Activated CD8-positive, alpha-beta T cell treated with anti-CD3 and anti-CD28 coated beads for 36 hours (primary cell): ENCODE results near the gene MCTP1. TPM values are rescaled to one million over a fixed set of nuclear protein-coding genes. Genes with fewer than 3 reads are reported as not detected.

ENCODE experiments used
- ATAC-seq: fragments of 200-7000 bp; cut with Tn5 transposase; one replicate; pipeline ENCODE4 v1.10.0; 2021; ENCODE audit warnings: mild to moderate bottlenecking, moderate library complexity
- CTCF ChIA-PET: fragments of 350-600 bp; sonication (Branson Sonifier 250); formaldehyde crosslinking; loops from one replicate; lab custom pipeline; 2021; ENCODE audit warnings: antibody characterized with exemption; lab: Charles Lee
- POLR2A ChIA-PET: fragments of 350-600 bp; sonication (Branson Sonifier 250); formaldehyde crosslinking; loops from one replicate; lab custom pipeline; 2021; ENCODE audit warnings: antibody characterized with exemption; lab: Charles Lee
- DNase-seq: peaks from one replicate; pipeline ENCODE4 v3.0.0-alpha.2; 2020
- H3K27ac Mint-ChIP-seq: one replicate; pipeline ENCODE4 v1.8.0; 2021; ENCODE audit warnings: mild to moderate bottlenecking, mixed read lengths
- H3K27me3 Mint-ChIP-seq: one replicate; pipeline ENCODE4 v1.8.0; 2021; ENCODE audit warnings: mixed read lengths
- H3K36me3 Mint-ChIP-seq: one replicate; pipeline ENCODE4 v1.8.0; 2021; ENCODE audit warnings: low read depth, mixed read lengths
- H3K4me1 Mint-ChIP-seq: one replicate; pipeline ENCODE4 v1.8.0; 2021; ENCODE audit warnings: low read depth, mixed read lengths
- H3K4me3 Mint-ChIP-seq: one replicate; pipeline ENCODE4 v1.8.0; 2021; ENCODE audit warnings: mild to moderate bottlenecking, moderate library complexity, mixed read lengths
- H3K9me3 Mint-ChIP-seq: one replicate; pipeline ENCODE4 v1.8.0; 2021; ENCODE audit warnings: mixed read lengths
- CTCF ChIP-seq: fragments of 200-600 bp; IDR thresholded peaks from one replicate; pipeline ENCODE4 v1.8.0; 2022; ENCODE audit warnings: antibody characterized with exemption, mild to moderate bottlenecking
- intact Hi-C: fragments of 100-400 bp; cut with micrococcal nuclease; formaldehyde crosslinking; loops from one replicate; pipeline ENCODE4 v1.10.0; 2022
- total RNA-seq, 2 experiments: library from RNA; stranded (reverse); gene quantifications; one replicate each; pipeline ENCODE4 v1.2.3, GENCODE V29; 2021

MCTP1 gene
- total RNA-seq, 2 experiments from 2014 or later, result 0.20 to 0.40 TPM

GRCh38 chr5:95110118-95110517, 174.8 kb downstream of the MCTP1 start:
- Mint-ChIP-seq H3K27ac (no peak overlapping the region), H3K4me3 (no peak overlapping the region), H3K27me3 (no peaks in the 10 kb centered on the region), H3K4me1 (no peaks in the 10 kb centered on the region), H3K9me3 (no peaks in the 10 kb centered on the region), H3K36me3 (no peaks in the 10 kb centered on the region)
- CTCF ChIA-PET, result no interaction called here
- no peak for TF ChIP-seq CTCF
- DNase-seq, result no peak
- intact Hi-C loops, result no loop called here
- no peak for ATAC-seq
- POLR2A ChIA-PET, result no interaction called here

- no peaks in the 10 kb centered on the region for H3K4me1 Mint-ChIP-seq
- POLR2A ChIA-PET, result no interaction called here
- CTCF ChIA-PET, result no interaction called here
Measured at GRCh38 chr5:95107138-95107537, 177.8 kb downstream of the MCTP1 start.

GRCh38 chr5:95105638-95106037, 179.3 kb downstream of the MCTP1 start:
- CTCF ChIA-PET, result no interaction called here
- H3K36me3 Mint-ChIP-seq, result no peaks in the 10 kb centered on the region
- intact Hi-C loops, result no loop called here
- H3K4me1 Mint-ChIP-seq, result no peaks in the 10 kb centered on the region
- H3K4me3 Mint-ChIP-seq, result no peak overlapping the region
- no peak for DNase-seq
- no peaks in the 10 kb centered on the region for H3K9me3 Mint-ChIP-seq
- H3K27ac Mint-ChIP-seq, result no peak overlapping the region
- H3K27me3 Mint-ChIP-seq, result no peaks in the 10 kb centered on the region
- no peak for ATAC-seq
- no peak for TF ChIP-seq CTCF
- POLR2A ChIA-PET, result no interaction called here

More at GRCh38 chr5:95107138-95107537, 177.8 kb downstream of the MCTP1 start:
- no peak for DNase-seq
- H3K27me3 Mint-ChIP-seq, result no peaks in the 10 kb centered on the region
- TF ChIP-seq CTCF, result no peak
- H3K9me3 Mint-ChIP-seq, result no peaks in the 10 kb centered on the region
- no peak overlapping the region for H3K4me3 Mint-ChIP-seq
- no peak overlapping the region for H3K27ac Mint-ChIP-seq
- no peak for ATAC-seq
- intact Hi-C loops, result no loop called here
- no peaks in the 10 kb centered on the region for H3K36me3 Mint-ChIP-seq

GRCh38 chr5:95102687-95103086, 182.2 kb downstream of the MCTP1 start:
- H3K4me3 Mint-ChIP-seq, result no peak overlapping the region
- H3K36me3 Mint-ChIP-seq, result no peaks in the 10 kb centered on the region
- intact Hi-C loops, result no loop called here
- H3K9me3 Mint-ChIP-seq, result no peaks in the 10 kb centered on the region
- H3K27me3 Mint-ChIP-seq, result no peaks in the 10 kb centered on the region
- POLR2A ChIA-PET, result no interaction called here
- H3K27ac Mint-ChIP-seq, result no peak overlapping the region
- ATAC-seq (no peak), DNase-seq (no peak)
- CTCF ChIA-PET, result no interaction called here
- TF ChIP-seq CTCF, result no peak
- H3K4me1 Mint-ChIP-seq, result no peaks in the 10 kb centered on the region

GRCh38 chr5:95102080-95102479, 182.8 kb downstream of the MCTP1 start:
- Mint-ChIP-seq H3K9me3 (no peaks in the 10 kb centered on the region), H3K36me3 (no peaks in the 10 kb centered on the region), H3K4me1 (no peaks in the 10 kb centered on the region), H3K27me3 (no peaks in the 10 kb centered on the region), H3K4me3 (no peak overlapping the region), H3K27ac (no peak overlapping the region)
- no peak for ATAC-seq
- ChIA-PET CTCF (interaction anchor here (0.7 kb wide), 1 partner anchor 134 kb away, joined by 3 read pairs; no protein-coding TSS in a partner anchor), POLR2A (no interaction called here)
- intact Hi-C loops, result no loop called here
- DNase-seq, result no peak
- no peak for TF ChIP-seq CTCF
